ENCODE data around the gene UHRF1. TPM values are rescaled to one million over a fixed set of nuclear protein-coding genes. Genes with fewer than 3 reads are reported as not detected.
A peak's percentile ranks its signal among the peaks of the same experiment; 100 is the strongest.

UHRF1 gene
- total RNA-seq, 1 donor from 2014 or later, result 20.7 TPM

- H3K36me3 Mint-ChIP-seq (ENCODE audit: unreplicated experiment), result no peaks in the 10 kb centered on the region
Measured at GRCh38 chr19:4909897-4910593, 744 bp downstream of the UHRF1 start.

DNA sequence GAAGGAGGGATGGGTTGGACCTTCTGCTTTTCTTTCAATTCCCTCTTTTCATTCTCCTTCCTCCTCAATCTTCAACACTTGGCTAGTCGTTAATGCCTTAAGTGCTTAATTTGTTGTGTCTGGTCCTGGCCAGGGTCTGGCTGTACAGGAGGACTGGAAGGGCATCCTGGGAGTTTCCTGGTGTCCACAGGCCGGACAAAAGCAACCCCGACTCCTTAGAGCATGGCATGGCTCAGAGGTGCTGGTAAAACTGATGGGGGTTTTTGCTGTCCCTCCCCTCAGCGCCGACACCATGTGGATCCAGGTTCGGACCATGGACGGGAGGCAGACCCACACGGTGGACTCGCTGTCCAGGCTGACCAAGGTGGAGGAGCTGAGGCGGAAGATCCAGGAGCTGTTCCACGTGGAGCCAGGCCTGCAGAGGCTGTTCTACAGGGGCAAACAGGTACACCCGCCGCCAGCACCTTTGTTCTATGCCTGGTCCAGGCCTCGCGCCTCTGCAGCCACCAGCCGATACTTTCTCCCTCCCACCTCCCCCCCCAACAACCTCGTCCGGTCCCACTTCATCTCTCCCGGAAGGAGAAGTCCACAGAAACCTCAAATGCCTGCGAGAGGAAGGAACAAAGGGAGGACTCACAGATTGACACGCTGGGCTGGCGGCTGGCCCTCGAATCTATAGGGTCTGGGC, 1.4 kb downstream of the UHRF1 start:
- no peaks in the 10 kb centered on the region for H3K9me3 Mint-ChIP-seq (ENCODE audit: unreplicated experiment)
- no peaks in the 10 kb centered on the region for H3K36me3 Mint-ChIP-seq (ENCODE audit: unreplicated experiment)
- DNase-seq (ENCODE audit: extremely low spot score, unreplicated experiment), result no peak
- TF ChIP-seq, protein P1, sequence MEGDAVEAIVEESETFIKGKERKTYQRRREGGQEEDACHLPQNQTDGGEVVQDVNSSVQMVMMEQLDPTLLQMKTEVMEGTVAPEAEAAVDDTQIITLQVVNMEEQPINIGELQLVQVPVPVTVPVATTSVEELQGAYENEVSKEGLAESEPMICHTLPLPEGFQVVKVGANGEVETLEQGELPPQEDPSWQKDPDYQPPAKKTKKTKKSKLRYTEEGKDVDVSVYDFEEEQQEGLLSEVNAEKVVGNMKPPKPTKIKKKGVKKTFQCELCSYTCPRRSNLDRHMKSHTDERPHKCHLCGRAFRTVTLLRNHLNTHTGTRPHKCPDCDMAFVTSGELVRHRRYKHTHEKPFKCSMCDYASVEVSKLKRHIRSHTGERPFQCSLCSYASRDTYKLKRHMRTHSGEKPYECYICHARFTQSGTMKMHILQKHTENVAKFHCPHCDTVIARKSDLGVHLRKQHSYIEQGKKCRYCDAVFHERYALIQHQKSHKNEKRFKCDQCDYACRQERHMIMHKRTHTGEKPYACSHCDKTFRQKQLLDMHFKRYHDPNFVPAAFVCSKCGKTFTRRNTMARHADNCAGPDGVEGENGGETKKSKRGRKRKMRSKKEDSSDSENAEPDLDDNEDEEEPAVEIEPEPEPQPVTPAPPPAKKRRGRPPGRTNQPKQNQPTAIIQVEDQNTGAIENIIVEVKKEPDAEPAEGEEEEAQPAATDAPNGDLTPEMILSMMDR (IDR thresholded peaks at IDR 0.05), result no peak
- no peaks in the 10 kb centered on the region for H3K27me3 Mint-ChIP-seq (ENCODE audit: unreplicated experiment)
- peak overlapping the region; percentile 97 for H3K27ac Mint-ChIP-seq (ENCODE audit: unreplicated experiment)
- peak overlapping the region; percentile 72 for H3K4me3 Mint-ChIP-seq (ENCODE audit: unreplicated experiment)
- H3K4me1 Mint-ChIP-seq (ENCODE audit: unreplicated experiment), result peaks cover 49% of the 10 kb centered on the region

More at GRCh38 chr19:4909897-4910593, 744 bp downstream of the UHRF1 start:
- Mint-ChIP-seq H3K4me3 (ENCODE audit: unreplicated experiment) (peak overlapping the region; percentile 72), H3K9me3 (ENCODE audit: unreplicated experiment) (no peaks in the 10 kb centered on the region), H3K4me1 (ENCODE audit: unreplicated experiment) (peaks cover 42% of the 10 kb centered on the region), H3K27ac (ENCODE audit: unreplicated experiment) (peak overlapping the region; percentile 97), H3K27me3 (ENCODE audit: unreplicated experiment) (no peaks in the 10 kb centered on the region)
- DNase-seq (ENCODE audit: extremely low spot score, unreplicated experiment), result peak; percentile 96
- TF ChIP-seq, protein P1 (IDR thresholded peaks at IDR 0.05), result no peak

- Mint-ChIP-seq H3K27me3 (ENCODE audit: unreplicated experiment) (no peaks in the 10 kb centered on the region), H3K36me3 (ENCODE audit: unreplicated experiment) (no peaks in the 10 kb centered on the region), H3K9me3 (ENCODE audit: unreplicated experiment) (no peaks in the 10 kb centered on the region), H3K27ac (ENCODE audit: unreplicated experiment) (peak overlapping the region; percentile 97), H3K4me3 (ENCODE audit: unreplicated experiment) (peak overlapping the region; percentile 72), H3K4me1 (ENCODE audit: unreplicated experiment) (peaks cover 53% of the 10 kb centered on the region)
- DNase-seq (ENCODE audit: extremely low spot score, unreplicated experiment), result no peak
- TF ChIP-seq, protein P1 (IDR thresholded peaks at IDR 0.05), result no peak
Measured at GRCh38 chr19:4911314-4911713, 2.0 kb downstream of the UHRF1 start.

DNA sequence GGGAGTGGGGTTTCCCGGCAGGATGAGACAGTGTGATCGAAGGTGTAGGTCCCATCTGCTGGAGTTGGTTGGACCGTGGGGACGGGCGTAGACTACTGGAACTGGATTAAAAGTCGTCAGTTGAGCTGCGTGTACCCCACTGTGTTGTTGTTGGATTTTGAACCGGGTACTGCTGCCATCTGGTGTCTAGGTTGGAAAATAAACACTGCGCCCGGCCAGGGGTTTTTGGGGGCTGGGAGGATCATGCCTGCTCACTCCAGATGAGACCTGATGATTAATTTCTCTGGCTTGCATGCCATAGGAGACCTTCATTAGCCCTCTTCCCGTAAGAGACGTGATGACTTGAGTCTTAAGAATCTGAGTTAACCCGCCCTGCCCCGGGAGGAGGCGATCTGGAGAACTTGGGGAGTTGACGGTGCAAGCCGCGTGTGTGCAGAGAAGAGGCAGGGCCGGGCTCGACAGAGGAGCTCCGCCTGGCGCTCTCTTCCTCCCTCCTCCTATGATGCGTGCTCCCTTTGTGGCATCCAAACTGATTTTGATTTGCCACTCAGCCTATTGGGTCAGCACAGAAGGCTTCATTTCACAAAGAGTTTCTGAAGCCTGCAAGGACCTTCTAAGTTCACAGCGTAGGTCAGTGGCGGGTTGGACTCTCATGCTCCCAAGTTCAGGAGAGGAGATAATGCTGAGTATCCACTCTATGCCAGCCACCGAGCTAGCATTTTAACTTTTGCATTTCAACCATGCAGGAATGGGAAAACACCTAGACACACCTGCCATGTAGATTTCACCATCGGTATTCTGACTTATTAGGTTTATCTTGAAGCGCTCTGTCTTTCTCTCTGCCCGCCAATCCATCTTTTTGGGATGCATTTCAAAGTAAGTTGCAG, 2.7 kb downstream of the UHRF1 start:
- H3K9me3 Mint-ChIP-seq (ENCODE audit: unreplicated experiment), result no peaks in the 10 kb centered on the region
- H3K36me3 Mint-ChIP-seq (ENCODE audit: unreplicated experiment), result no peaks in the 10 kb centered on the region
- TF ChIP-seq, protein P1 (IDR thresholded peaks at IDR 0.05), result peak; percentile 86
- DNase-seq (ENCODE audit: extremely low spot score, unreplicated experiment), result peak; percentile 94
- H3K27me3 Mint-ChIP-seq (ENCODE audit: unreplicated experiment), result no peaks in the 10 kb centered on the region
- H3K27ac Mint-ChIP-seq (ENCODE audit: unreplicated experiment), result peak overlapping the region; percentile 97
- H3K4me1 Mint-ChIP-seq (ENCODE audit: unreplicated experiment), result peaks cover 56% of the 10 kb centered on the region
- H3K4me3 Mint-ChIP-seq (ENCODE audit: unreplicated experiment), result peak overlapping the region; percentile 72

Data from osteocyte (in vitro differentiated cells).